Bronchial epithelial cell (primary cell): ENCODE measurements around the gene OTOF. TPM values are rescaled to one million over a fixed set of nuclear protein-coding genes. Genes with fewer than 3 reads are reported as not detected.

ENCODE experiments used
- DNase-seq: peaks from one replicate; pipeline ENCODE4 v3.0.0-alpha.2; 2010; ENCODE audit warnings: low read depth
- FAIRE-seq: peaks from 2 replicates; lab custom pipeline; 2011; peaks lifted over from hg19 to GRCh38; lab: Jason Lieb, UNC
- H3K27me3 ChIP-seq: 2 replicates; pipeline ENCODE4 v1.5.1; 2011; ENCODE audit warnings: low read length; ENCODE audit not compliant: control insufficient read depth, insufficient read depth
- H3K36me3 ChIP-seq: 2 replicates; pipeline ENCODE4 v1.5.1; 2011; ENCODE audit warnings: low read length; ENCODE audit not compliant: control insufficient read depth, insufficient read depth
- H3K4me3 ChIP-seq: 2 replicates; pipeline ENCODE4 v1.5.1; 2011; ENCODE audit warnings: mild to moderate bottlenecking, low read depth, low read length, control low read depth
- total RNA-seq: library from RNA; depleted of rRNA; stranded (reverse); fragments of >200 nt; gene quantifications from 2 replicates; pipeline ENCODE4 v1.2.1, GENCODE V29; 2014
- TF ChIP-seq, protein P1 (sequence below): IDR thresholded peaks from 2 replicates; pipeline ENCODE4 v1.5.1; 2011; ENCODE audit warnings: mild to moderate bottlenecking, moderate library complexity, low read length, control low read depth, inconsistent platforms; ENCODE audit not compliant: insufficient read depth, severe bottlenecking

OTOF gene
- total RNA-seq, 1 donor from 2014 or later: not detected

DNA sequence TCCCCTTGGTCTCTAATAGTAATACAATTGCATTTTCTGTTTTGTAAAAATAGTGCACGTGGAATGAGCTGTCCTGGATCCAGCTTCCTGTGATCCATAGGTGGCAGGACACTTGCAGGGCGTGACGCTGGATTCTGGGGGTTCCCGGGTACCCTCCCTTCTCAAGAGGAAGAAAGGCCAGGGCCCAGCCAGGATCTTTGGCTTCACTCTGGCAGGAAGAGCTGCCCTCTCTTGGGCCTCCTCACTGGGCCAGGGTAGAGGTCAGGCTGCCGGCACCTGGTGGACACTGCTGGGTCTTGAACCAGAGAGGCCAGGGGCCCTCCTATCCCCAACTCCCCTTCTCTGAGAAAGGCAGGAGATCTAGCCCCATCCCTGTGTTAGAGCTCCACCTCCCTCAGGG lies 37.8 kb upstream of the OTOF start:
- Histone ChIP-seq H3K4me3 (no peak overlapping the region), H3K36me3 (no peaks in the 10 kb centered on the region), H3K27me3 (peaks cover 11% of the 10 kb centered on the region)
- DNase-seq (no peak), FAIRE-seq (no peak)
- TF ChIP-seq, protein P1, sequence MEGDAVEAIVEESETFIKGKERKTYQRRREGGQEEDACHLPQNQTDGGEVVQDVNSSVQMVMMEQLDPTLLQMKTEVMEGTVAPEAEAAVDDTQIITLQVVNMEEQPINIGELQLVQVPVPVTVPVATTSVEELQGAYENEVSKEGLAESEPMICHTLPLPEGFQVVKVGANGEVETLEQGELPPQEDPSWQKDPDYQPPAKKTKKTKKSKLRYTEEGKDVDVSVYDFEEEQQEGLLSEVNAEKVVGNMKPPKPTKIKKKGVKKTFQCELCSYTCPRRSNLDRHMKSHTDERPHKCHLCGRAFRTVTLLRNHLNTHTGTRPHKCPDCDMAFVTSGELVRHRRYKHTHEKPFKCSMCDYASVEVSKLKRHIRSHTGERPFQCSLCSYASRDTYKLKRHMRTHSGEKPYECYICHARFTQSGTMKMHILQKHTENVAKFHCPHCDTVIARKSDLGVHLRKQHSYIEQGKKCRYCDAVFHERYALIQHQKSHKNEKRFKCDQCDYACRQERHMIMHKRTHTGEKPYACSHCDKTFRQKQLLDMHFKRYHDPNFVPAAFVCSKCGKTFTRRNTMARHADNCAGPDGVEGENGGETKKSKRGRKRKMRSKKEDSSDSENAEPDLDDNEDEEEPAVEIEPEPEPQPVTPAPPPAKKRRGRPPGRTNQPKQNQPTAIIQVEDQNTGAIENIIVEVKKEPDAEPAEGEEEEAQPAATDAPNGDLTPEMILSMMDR: no peak

DNA sequence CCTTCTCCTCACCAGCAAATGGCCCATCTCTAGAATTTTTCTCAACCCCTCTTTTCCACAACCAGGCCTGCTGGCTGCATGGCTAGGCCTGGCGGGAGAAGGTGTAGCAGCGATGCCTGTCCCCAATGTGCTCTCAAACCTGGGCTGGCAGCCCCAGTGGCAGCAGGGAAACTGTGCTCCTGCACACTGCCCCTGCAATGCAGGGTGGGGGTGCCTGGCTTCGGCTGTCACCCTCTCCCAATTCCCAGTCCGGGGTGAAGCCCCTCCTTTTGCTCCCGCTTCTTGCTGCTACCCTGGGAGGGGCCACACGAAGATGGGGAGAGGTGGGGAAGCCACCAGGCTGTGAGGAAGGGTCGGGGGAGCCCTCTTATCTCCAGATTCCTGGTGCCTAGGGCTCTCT lies 36.1 kb upstream of the OTOF start:
- Histone ChIP-seq H3K27me3 (peaks cover 3% of the 10 kb centered on the region), H3K4me3 (no peak overlapping the region), H3K36me3 (no peaks in the 10 kb centered on the region)
- TF ChIP-seq, protein P1: no peak
- FAIRE-seq (no peak), DNase-seq (no peak)

DNA sequence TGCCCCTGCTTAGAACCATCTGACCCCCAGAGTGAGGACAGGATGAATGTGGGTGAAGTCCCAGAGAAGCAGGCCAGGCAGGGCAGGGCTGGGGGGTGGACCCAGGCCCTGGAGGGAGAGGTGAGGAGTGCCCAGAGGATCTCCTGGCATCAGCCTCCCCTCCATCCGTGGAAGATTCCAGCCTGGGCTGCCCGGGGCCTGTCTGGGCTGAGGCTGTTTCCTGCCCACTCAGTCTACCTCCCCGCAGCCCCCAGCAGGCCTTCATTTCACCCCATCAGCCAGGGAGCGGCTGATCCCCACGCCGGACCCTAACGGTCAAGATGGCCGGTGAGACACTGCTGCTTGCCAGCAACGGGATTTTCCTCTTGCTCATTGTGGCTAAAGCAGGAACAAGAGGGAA lies 35.3 kb upstream of the OTOF start:
- TF ChIP-seq, protein P1: no peak
- no peak overlapping the region for H3K4me3 ChIP-seq
- H3K36me3 ChIP-seq: no peaks in the 10 kb centered on the region
- H3K27me3 ChIP-seq: peaks cover 3% of the 10 kb centered on the region
- no peak for FAIRE-seq
- no peak for DNase-seq

DNA sequence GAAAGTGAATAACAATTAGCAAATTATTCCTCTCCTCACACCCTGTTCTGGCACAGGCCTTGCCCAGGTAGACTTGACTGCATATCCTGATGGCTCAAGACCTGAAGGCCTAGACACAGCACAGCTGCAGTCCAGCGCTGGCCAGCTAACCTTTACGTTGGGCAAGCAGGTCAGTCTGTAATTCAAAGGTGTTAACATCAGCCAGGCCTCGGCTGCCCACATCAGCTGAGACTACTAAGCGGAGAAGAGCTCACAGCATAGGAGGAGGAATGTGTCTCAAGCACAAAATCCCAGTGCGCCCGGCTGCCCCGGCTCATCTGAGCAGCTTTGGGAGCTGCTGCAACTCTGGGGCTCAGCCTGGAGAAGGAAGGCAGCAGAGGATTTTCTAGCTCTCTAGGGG lies 33.5 kb upstream of the OTOF start:
- DNase-seq: no peak
- H3K36me3 ChIP-seq: no peaks in the 10 kb centered on the region
- TF ChIP-seq, protein P1: no peak
- no peak overlapping the region for H3K4me3 ChIP-seq
- FAIRE-seq: no peak
- peaks cover 3% of the 10 kb centered on the region for H3K27me3 ChIP-seq

DNA sequence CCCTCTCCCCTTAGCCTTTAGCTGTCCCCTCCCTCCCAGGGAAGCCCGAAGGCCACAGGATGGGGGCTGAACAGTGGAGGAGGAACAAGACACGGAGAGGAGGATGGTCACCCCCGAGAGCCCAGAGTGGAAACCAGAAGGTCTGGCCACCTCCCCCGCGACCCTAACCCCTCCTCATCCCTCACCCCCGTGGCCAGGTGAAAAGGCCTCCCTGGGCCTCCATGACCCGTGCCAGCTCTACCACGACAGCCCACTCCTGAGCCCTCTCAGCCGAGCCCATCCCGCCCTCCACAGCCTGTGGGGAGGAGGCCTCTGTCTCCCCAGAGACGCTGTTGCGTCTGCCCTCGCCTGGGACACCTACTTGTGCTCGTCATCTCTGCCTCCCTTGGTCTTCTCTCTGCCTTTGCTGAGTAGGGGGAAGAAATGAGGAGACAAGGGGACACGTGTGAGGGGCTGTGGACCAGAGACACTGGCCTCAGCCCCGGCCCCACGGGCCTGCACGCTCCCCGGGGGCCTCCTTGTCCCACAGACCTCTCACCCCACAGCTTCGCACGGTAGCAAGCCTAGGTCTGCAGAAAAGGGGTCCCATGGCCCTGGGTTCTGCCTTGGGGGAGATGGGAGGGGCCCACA lies 32.5 kb upstream of the OTOF start:
- FAIRE-seq (no peak), DNase-seq (no peak)
- Histone ChIP-seq H3K4me3 (no peak overlapping the region), H3K36me3 (no peaks in the 10 kb centered on the region), H3K27me3 (peaks cover 3% of the 10 kb centered on the region)
- TF ChIP-seq, protein P1: no peak

DNA sequence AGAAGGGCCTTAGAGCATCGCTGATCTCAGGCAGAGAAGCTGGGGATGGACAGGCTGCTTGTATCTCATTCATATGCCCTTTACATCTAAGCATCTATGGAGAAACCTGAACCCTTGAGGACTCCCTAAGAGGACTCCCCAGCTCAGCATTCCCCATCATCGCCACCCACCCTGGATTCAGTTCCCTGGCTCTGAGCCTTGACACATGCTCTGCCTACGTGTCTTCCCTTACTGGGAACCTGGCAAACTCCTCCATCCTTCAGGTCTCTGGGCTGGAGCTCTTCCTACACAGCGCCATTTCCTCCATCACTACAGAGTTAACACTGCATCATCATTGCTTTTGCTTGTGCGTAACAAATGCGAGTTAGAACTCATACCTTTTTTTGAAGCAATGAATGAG lies 31.2 kb upstream of the OTOF start:
- Histone ChIP-seq H3K27me3 (peaks cover 8% of the 10 kb centered on the region), H3K36me3 (no peaks in the 10 kb centered on the region), H3K4me3 (no peak overlapping the region)
- DNase-seq (no peak), FAIRE-seq (no peak)
- TF ChIP-seq, protein P1: no peak
